ENCODE measurements around the gene CCDC14.
"Not testable (repeated sequence)": the region's sequence is repeated elsewhere in the genome, so short reads cannot be mapped to it uniquely, and the experiment has no call there.

Gene CCDC14

GRCh38 chr3:123976904-123977303 is 15.9 kb upstream of the CCDC14 start:
- H3K4me1 Mint-ChIP-seq (ENCODE audit: low read depth); H3K4me3 Mint-ChIP-seq; H3K36me3 Mint-ChIP-seq (ENCODE audit: low read depth); H3K9me3 Mint-ChIP-seq; H3K27ac Mint-ChIP-seq: not testable (repeated sequence)
- H3K27me3 Mint-ChIP-seq, result peaks cover 24% of the 10 kb centered on the region

- H3K4me1 Mint-ChIP-seq (ENCODE audit: low read depth), result not testable (repeated sequence)
- H3K27me3 Mint-ChIP-seq, result peaks cover 23% of the 10 kb centered on the region
These were observed 15.3 kb upstream of the CCDC14 start for GRCh38 chr3:123976181-123976898.

GRCh38 chr3:123975030-123975429 is 14.0 kb upstream of the CCDC14 start:
- not testable (repeated sequence) for H3K4me1 Mint-ChIP-seq (ENCODE audit: low read depth); H3K9me3 Mint-ChIP-seq; H3K36me3 Mint-ChIP-seq (ENCODE audit: low read depth); H3K4me3 Mint-ChIP-seq; H3K27ac Mint-ChIP-seq
- peaks cover 21% of the 10 kb centered on the region for H3K27me3 Mint-ChIP-seq

More at GRCh38 chr3:123976181-123976898, 15.3 kb upstream of the CCDC14 start:
- H3K4me3 Mint-ChIP-seq; H3K27ac Mint-ChIP-seq; H3K36me3 Mint-ChIP-seq (ENCODE audit: low read depth); H3K9me3 Mint-ChIP-seq: not testable (repeated sequence)

- no peak overlapping the region for H3K4me3 Mint-ChIP-seq
- no peak overlapping the region for H3K27ac Mint-ChIP-seq
- no peaks in the 10 kb centered on the region for H3K36me3 Mint-ChIP-seq (ENCODE audit: low read depth)
- peaks cover 33% of the 10 kb centered on the region for H3K27me3 Mint-ChIP-seq
- H3K4me1 Mint-ChIP-seq (ENCODE audit: low read depth), result no peaks in the 10 kb centered on the region
- no peaks in the 10 kb centered on the region for H3K9me3 Mint-ChIP-seq
These were observed 10.4 kb upstream of the CCDC14 start for GRCh38 chr3:123971406-123971805.

GRCh38 chr3:123967260-123967659 is 6.2 kb upstream of the CCDC14 start:
- H3K9me3 Mint-ChIP-seq; H3K27ac Mint-ChIP-seq; H3K36me3 Mint-ChIP-seq (ENCODE audit: low read depth); H3K4me1 Mint-ChIP-seq (ENCODE audit: low read depth); H3K4me3 Mint-ChIP-seq: not testable (repeated sequence)
- peaks cover 35% of the 10 kb centered on the region for H3K27me3 Mint-ChIP-seq

- not testable (repeated sequence) for H3K4me1 Mint-ChIP-seq (ENCODE audit: low read depth); H3K36me3 Mint-ChIP-seq (ENCODE audit: low read depth); H3K9me3 Mint-ChIP-seq; H3K27ac Mint-ChIP-seq; H3K4me3 Mint-ChIP-seq
- peaks cover 33% of the 10 kb centered on the region for H3K27me3 Mint-ChIP-seq
These were observed 5.8 kb upstream of the CCDC14 start for GRCh38 chr3:123966799-123967198.

- not testable (repeated sequence) for H3K27ac Mint-ChIP-seq; H3K9me3 Mint-ChIP-seq; H3K4me1 Mint-ChIP-seq (ENCODE audit: low read depth); H3K4me3 Mint-ChIP-seq; H3K36me3 Mint-ChIP-seq (ENCODE audit: low read depth)
- H3K27me3 Mint-ChIP-seq, result peaks cover 25% of the 10 kb centered on the region
These were observed 3.8 kb upstream of the CCDC14 start for GRCh38 chr3:123964793-123965192.

GRCh38 chr3:123961508-123961856 is 453 bp upstream of the CCDC14 start:
- Mint-ChIP-seq H3K4me3 (peak overlapping the region; percentile 90), H3K9me3 (no peaks in the 10 kb centered on the region), H3K36me3 (ENCODE audit: low read depth) (peaks cover 13% of the 10 kb centered on the region), H3K27ac (peak overlapping the region; percentile 90), H3K4me1 (ENCODE audit: low read depth) (peaks cover 25% of the 10 kb centered on the region), H3K27me3 (peaks cover 12% of the 10 kb centered on the region)

- Mint-ChIP-seq H3K4me3 (no peak overlapping the region), H3K27ac (no peak overlapping the region), H3K27me3 (no peaks in the 10 kb centered on the region), H3K36me3 (ENCODE audit: low read depth) (peaks cover 56% of the 10 kb centered on the region), H3K4me1 (ENCODE audit: low read depth) (peaks cover 6% of the 10 kb centered on the region), H3K9me3 (no peaks in the 10 kb centered on the region)
These were observed 7.3 kb downstream of the CCDC14 start for GRCh38 chr3:123953735-123954134.

GRCh38 chr3:123952844-123953520 is 8.0 kb downstream of the CCDC14 start:
- peaks cover 51% of the 10 kb centered on the region for H3K36me3 Mint-ChIP-seq (ENCODE audit: low read depth)
- no peaks in the 10 kb centered on the region for H3K4me1 Mint-ChIP-seq (ENCODE audit: low read depth)
- no peaks in the 10 kb centered on the region for H3K27me3 Mint-ChIP-seq
- H3K9me3 Mint-ChIP-seq, result no peaks in the 10 kb centered on the region
- H3K4me3 Mint-ChIP-seq, result no peak overlapping the region
- H3K27ac Mint-ChIP-seq, result no peak overlapping the region

- Mint-ChIP-seq H3K27me3 (no peaks in the 10 kb centered on the region), H3K9me3 (no peaks in the 10 kb centered on the region), H3K4me3 (no peak overlapping the region), H3K4me1 (ENCODE audit: low read depth) (no peaks in the 10 kb centered on the region), H3K36me3 (ENCODE audit: low read depth) (peaks cover 54% of the 10 kb centered on the region), H3K27ac (no peak overlapping the region)
These were observed 9.2 kb downstream of the CCDC14 start for GRCh38 chr3:123951522-123952447.

- Mint-ChIP-seq H3K27ac (no peak overlapping the region), H3K36me3 (ENCODE audit: low read depth) (peaks cover 58% of the 10 kb centered on the region), H3K4me1 (ENCODE audit: low read depth) (no peaks in the 10 kb centered on the region), H3K9me3 (no peaks in the 10 kb centered on the region), H3K27me3 (no peaks in the 10 kb centered on the region), H3K4me3 (no peak overlapping the region)
These were observed 11.4 kb downstream of the CCDC14 start for GRCh38 chr3:123949641-123950040.

- Mint-ChIP-seq H3K9me3 (no peaks in the 10 kb centered on the region), H3K27me3 (no peaks in the 10 kb centered on the region), H3K4me3 (no peak overlapping the region), H3K36me3 (ENCODE audit: low read depth) (peaks cover 64% of the 10 kb centered on the region), H3K4me1 (ENCODE audit: low read depth) (no peaks in the 10 kb centered on the region), H3K27ac (no peak overlapping the region)
These were observed 12.6 kb downstream of the CCDC14 start for GRCh38 chr3:123948449-123948848.

GRCh38 chr3:123947482-123947881 is 13.5 kb downstream of the CCDC14 start:
- H3K9me3 Mint-ChIP-seq, result no peaks in the 10 kb centered on the region
- H3K36me3 Mint-ChIP-seq (ENCODE audit: low read depth), result peaks cover 61% of the 10 kb centered on the region

GRCh38 chr3:123941542-123941941 is 19.5 kb downstream of the CCDC14 start:
- Mint-ChIP-seq H3K4me3 (no peak overlapping the region), H3K27ac (no peak overlapping the region), H3K27me3 (no peaks in the 10 kb centered on the region), H3K4me1 (ENCODE audit: low read depth) (no peaks in the 10 kb centered on the region), H3K9me3 (no peaks in the 10 kb centered on the region), H3K36me3 (ENCODE audit: low read depth) (peaks cover 71% of the 10 kb centered on the region)

More at GRCh38 chr3:123947482-123947881, 13.5 kb downstream of the CCDC14 start:
- Mint-ChIP-seq H3K4me1 (ENCODE audit: low read depth) (no peaks in the 10 kb centered on the region), H3K27ac (no peak overlapping the region), H3K4me3 (no peak overlapping the region), H3K27me3 (no peaks in the 10 kb centered on the region)
